ENCODE data around the gene SLC46A2. TPM values are rescaled to one million over a fixed set of nuclear protein-coding genes. Genes with fewer than 3 reads are reported as not detected.

Gene SLC46A2
- total RNA-seq, 2 donors from 2014 or later, result 0.78 TPM; not detected in 1

GRCh38 chr9:112892981-112893380 is 2.3 kb upstream of the SLC46A2 start:
- peaks cover 0 to 11% of the 10 kb centered on the region in 2 donors for H3K27me3 ChIP-seq
- H3K4me3 ChIP-seq, result no peak overlapping the region
- no peak overlapping the region for H3K27ac ChIP-seq
- peaks cover 12% of the 10 kb centered on the region for H3K4me1 ChIP-seq
- H3K9me3 ChIP-seq, result no peaks in the 10 kb centered on the region
- 66 to 70% methylated on average over 2 of the region's 2 CpGs for WGBS, 2 donors
- intact Hi-C loops (cut with DNase I), result no loop called here
- TF ChIP-seq POLR2A (IDR thresholded peaks at IDR 0.05) (no peak), CTCF (IDR thresholded peaks at IDR 0.05) (no peak)
- DNase-seq (no peak), ATAC-seq (no peak)
- H3K36me3 ChIP-seq (replicated peaks in 1 of 2; ENCODE audit: insufficient read depth in 1 of 2, low read depth in 2 of 2), result no peaks in the 10 kb centered on the region

- H3K27me3 ChIP-seq, result peaks cover 0 to 11% of the 10 kb centered on the region in 2 donors
- DNase-seq (no peak), ATAC-seq (no peak)
- TF ChIP-seq CTCF (IDR thresholded peaks at IDR 0.05) (no peak), POLR2A (IDR thresholded peaks at IDR 0.05) (no peak)
- intact Hi-C loops (cut with DNase I), result no loop called here
- H3K27ac ChIP-seq, result no peak overlapping the region
- no peak overlapping the region for H3K4me3 ChIP-seq
- no peaks in the 10 kb centered on the region for H3K9me3 ChIP-seq
- peaks cover 12% of the 10 kb centered on the region for H3K4me1 ChIP-seq
- no peaks in the 10 kb centered on the region for H3K36me3 ChIP-seq (replicated peaks in 1 of 2; ENCODE audit: insufficient read depth in 1 of 2, low read depth in 2 of 2)
- WGBS, 2 donors, result 93 to 100% methylated on average over 3 of the region's 3 CpGs
These were observed 845 bp upstream of the SLC46A2 start for GRCh38 chr9:112891521-112891920.

GRCh38 chr9:112887381-112887780 is 3.3 kb downstream of the SLC46A2 start:
- no peak overlapping the region for H3K27ac ChIP-seq
- peak in 2 of 4 donors; percentile 14 to 41 for DNase-seq
- H3K4me1 ChIP-seq, result peaks cover 12% of the 10 kb centered on the region
- 59 to 61% methylated on average over 5 of the region's 5 CpGs for WGBS, 2 donors
- peaks cover 0 to 11% of the 10 kb centered on the region in 2 donors for H3K27me3 ChIP-seq
- intact Hi-C loops (cut with DNase I), result no loop called here
- TF ChIP-seq POLR2A (IDR thresholded peaks at IDR 0.05) (no peak), CTCF (IDR thresholded peaks at IDR 0.05) (peak in 1 of 7 experiments; percentile 21)
- no peak for ATAC-seq
- no peaks in the 10 kb centered on the region for H3K9me3 ChIP-seq
- H3K4me3 ChIP-seq, result no peak overlapping the region
- no peaks in the 10 kb centered on the region for H3K36me3 ChIP-seq (replicated peaks in 1 of 2; ENCODE audit: insufficient read depth in 1 of 2, low read depth in 2 of 2)

- Histone ChIP-seq H3K36me3 (replicated peaks in 1 of 2; ENCODE audit: insufficient read depth in 1 of 2, low read depth in 2 of 2) (no peaks in the 10 kb centered on the region), H3K4me3 (no peak overlapping the region), H3K4me1 (peaks cover 12% of the 10 kb centered on the region), H3K27ac (no peak overlapping the region), H3K9me3 (no peaks in the 10 kb centered on the region), H3K27me3 (peaks cover 0 to 11% of the 10 kb centered on the region in 2 donors)
- WGBS, 2 donors, result 85 to 89% methylated on average over 4 of the region's 4 CpGs
- DNase-seq (no peak), ATAC-seq (no peak)
- intact Hi-C loops (cut with DNase I), result no loop called here
- no peak for TF ChIP-seq POLR2A (IDR thresholded peaks at IDR 0.05)
- TF ChIP-seq CTCF (IDR thresholded peaks at IDR 0.05), result no peak
These were observed 4.3 kb downstream of the SLC46A2 start for GRCh38 chr9:112886351-112886750.

GRCh38 chr9:112885324-112885723 is 5.4 kb downstream of the SLC46A2 start:
- DNase-seq (no peak), ATAC-seq (no peak)
- H3K4me3 ChIP-seq, result no peak overlapping the region
- H3K4me1 ChIP-seq, result peaks cover 5% of the 10 kb centered on the region
- H3K27me3 ChIP-seq, result peaks cover 0 to 4% of the 10 kb centered on the region in 2 donors
- H3K36me3 ChIP-seq (replicated peaks in 1 of 2; ENCODE audit: insufficient read depth in 1 of 2, low read depth in 2 of 2), result no peaks in the 10 kb centered on the region
- 53 to 75% methylated on average over 1 of the region's 1 CpG for WGBS, 2 donors
- intact Hi-C loops (cut with DNase I), result no loop called here
- TF ChIP-seq POLR2A (IDR thresholded peaks at IDR 0.05), result no peak
- TF ChIP-seq CTCF (IDR thresholded peaks at IDR 0.05), result no peak
- H3K9me3 ChIP-seq, result no peaks in the 10 kb centered on the region
- H3K27ac ChIP-seq, result no peak overlapping the region
